SK-N-SH treated with all-trans-retinoic acid at 6 μM for 48 hours (cell line): ENCODE measurements around the gene CCDC63.

Experiments used
- ARNTL ChIP-seq: fragments of 450-650 bp; formaldehyde crosslinking; IDR thresholded peaks from 2 replicates; pipeline ENCODE4 v1.5.0; 2020; ENCODE audit warnings: low read depth, mild to moderate bottlenecking, moderate library complexity, borderline replicate concordance
- RARB ChIP-seq: fragments of 250-450 bp; sonication (Bioruptor Pico); IDR thresholded peaks from 2 replicates; pipeline ENCODE4 v1.8.0; 2021; ENCODE audit warnings: mild to moderate bottlenecking, moderate library complexity
- TOX ChIP-seq: fragments of 250-450 bp; sonication (Bioruptor Pico); IDR thresholded peaks from 2 replicates; pipeline ENCODE4 v1.8.0; 2021; ENCODE audit warnings: mild to moderate bottlenecking, moderate library complexity, borderline replicate concordance
- ZFP3 ChIP-seq: fragments of 250-450 bp; sonication (Bioruptor Pico); IDR thresholded peaks from 2 replicates; pipeline ENCODE4 v1.5.0; 2020; ENCODE audit warnings: mild to moderate bottlenecking, moderate library complexity
- ZNF8 ChIP-seq: fragments of 450-650 bp; formaldehyde crosslinking; IDR thresholded peaks from 2 replicates; pipeline ENCODE4 v1.5.0; 2020; ENCODE audit warnings: mild to moderate bottlenecking, moderate library complexity

- TF ChIP-seq ZFP3 (CRISPR knock-in tag) = no peak
- no peak for TF ChIP-seq RARB (CRISPR knock-in tag)
- no peak for TF ChIP-seq TOX (CRISPR knock-in tag)
- no peak for TF ChIP-seq ZNF8 (CRISPR knock-in tag)
- TF ChIP-seq ARNTL (CRISPR knock-in tag) = no peak
Observed at GRCh38 chr12:110874351-110874750, 27.6 kb downstream of the CCDC63 start.
